GM12891 (cell line): ENCODE results near the gene RP9.

Experiments used
- POLR2A ChIP-seq: IDR thresholded peaks from 2 replicates; pipeline ENCODE4 v1.6.1; 2011; ENCODE audit warnings: low read depth, low read length, control low read depth
- POLR2AphosphoS5 ChIP-seq: IDR thresholded peaks from 2 replicates; pipeline ENCODE4 v1.6.1; 2011; ENCODE audit warnings: low read depth, low read length, control low read depth
- POU2F2 ChIP-seq: IDR thresholded peaks from 2 replicates; pipeline ENCODE4 v1.6.1; 2011; ENCODE audit warnings: low read depth, mild to moderate bottlenecking, control low read depth, low read length, moderate library complexity
- SPI1 ChIP-seq: IDR thresholded peaks from 2 replicates; pipeline ENCODE4 v1.6.1; 2011; ENCODE audit warnings: low read depth, low read length, control low read depth
- TAF1 ChIP-seq: IDR thresholded peaks from 2 replicates; pipeline ENCODE4 v1.6.1; 2011; ENCODE audit warnings: low read depth, low read length, control low read depth

GRCh38 chr7:33087858-33088257 lies 21.3 kb downstream of the RP9 start:
- TF ChIP-seq SPI1 (no peak), POLR2A (no peak), POLR2AphosphoS5 (no peak), TAF1 (no peak), POU2F2 (no peak)
